Activated CD4-positive, alpha-beta memory T cell treated with anti-CD3 and anti-CD28 coated beads for 36 hours (primary cell): ENCODE measurements around the gene WDR90. TPM values are rescaled to one million over a fixed set of nuclear protein-coding genes. Genes with fewer than 3 reads are reported as not detected.

Source experiments
- CTCF ChIA-PET: fragments of 350-600 bp; sonication (Branson Sonifier 250); formaldehyde crosslinking; loops from one replicate; lab custom pipeline; 2021; ENCODE audit warnings: antibody characterized with exemption, inconsistent platforms; lab: Charles Lee
- POLR2A ChIA-PET: fragments of 350-600 bp; sonication (Branson Sonifier 250); formaldehyde crosslinking; loops from one replicate; lab custom pipeline; 2021; ENCODE audit warnings: antibody characterized with exemption; lab: Charles Lee
- DNase-seq: peaks from one replicate; pipeline ENCODE4 v3.0.0-alpha.2; 2020
- H3K27ac Mint-ChIP-seq: one replicate; pipeline ENCODE4 v1.8.0; 2021; ENCODE audit warnings: mixed read lengths
- H3K27me3 Mint-ChIP-seq: one replicate; pipeline ENCODE4 v1.8.0; 2021; ENCODE audit warnings: mixed read lengths
- H3K36me3 Mint-ChIP-seq: one replicate; pipeline ENCODE4 v1.8.0; 2021; ENCODE audit warnings: mixed read lengths
- H3K4me1 Mint-ChIP-seq: one replicate; pipeline ENCODE4 v1.8.0; 2021; ENCODE audit warnings: low read depth, mixed read lengths
- H3K4me3 Mint-ChIP-seq: one replicate; pipeline ENCODE4 v1.8.0; 2021; ENCODE audit warnings: mild to moderate bottlenecking, mixed read lengths
- H3K9me3 Mint-ChIP-seq: one replicate; pipeline ENCODE4 v1.8.0; 2021; ENCODE audit warnings: mixed read lengths
- intact Hi-C: fragments of 100-400 bp; cut with micrococcal nuclease; formaldehyde crosslinking; loops from one replicate; pipeline ENCODE4 v1.15.1; 2023
- total RNA-seq, 2 experiments: library from RNA; stranded (reverse); gene quantifications; one replicate each; pipeline ENCODE4 v1.2.3, GENCODE V29; 2021

The WDR90 gene
- total RNA-seq, 2 experiments from 2014 or later, result 52.8 to 58.2 TPM

DNA sequence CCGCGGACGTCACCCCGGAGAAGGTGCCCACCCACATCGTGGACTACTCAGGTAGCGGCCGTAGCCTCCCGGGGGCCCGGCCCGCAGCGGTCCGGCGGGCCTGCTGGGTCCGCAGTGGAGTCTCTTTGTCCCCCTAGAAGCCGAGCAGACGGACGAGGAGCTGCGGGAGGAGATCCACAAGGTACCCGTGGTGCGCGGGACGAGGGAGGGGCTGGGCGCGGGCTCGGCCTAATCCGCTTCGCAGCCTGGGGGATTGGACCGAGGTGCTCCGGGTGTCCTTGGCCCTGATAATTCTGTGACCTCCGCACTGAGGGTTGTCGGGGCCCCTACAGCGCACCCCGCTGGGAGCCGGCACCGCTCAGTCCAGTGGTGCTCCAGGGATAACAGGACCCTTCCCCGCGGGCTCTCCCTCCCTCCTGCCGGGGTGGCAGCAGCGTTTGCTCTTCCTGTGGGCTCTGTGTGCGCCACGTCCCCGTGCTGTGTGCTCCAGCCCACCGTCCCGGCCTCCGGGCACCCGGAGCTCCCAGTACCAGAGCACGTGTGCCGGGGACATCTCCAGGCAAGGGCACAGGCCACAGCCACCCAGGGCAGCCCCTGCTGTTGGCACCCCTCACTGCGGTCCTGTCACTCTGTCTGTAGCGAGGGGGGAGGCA lies 19.5 kb downstream of the WDR90 start:
- no peaks in the 10 kb centered on the region for H3K9me3 Mint-ChIP-seq
- peak overlapping the region; percentile 33 for H3K27ac Mint-ChIP-seq
- H3K4me3 Mint-ChIP-seq, result peak overlapping the region; percentile 77
- intact Hi-C loops, result no loop called here
- H3K27me3 Mint-ChIP-seq, result no peaks in the 10 kb centered on the region
- peaks cover 12% of the 10 kb centered on the region for H3K36me3 Mint-ChIP-seq
- DNase-seq, result peak; percentile 32
- ChIA-PET POLR2A (interaction anchor here (0.9 to 1.8 kb wide), 2 partner anchors 20 to 26 kb away, joined by 3 to 4 read pairs; partner anchors contain the start of gene WDR90), CTCF (interaction anchor here (0.6 to 1.9 kb wide), 8 partner anchors 11 to 76 kb away, joined by 3 to 7 read pairs (median 3); partner anchors contain the start of gene STUB1)
- peaks cover 6% of the 10 kb centered on the region for H3K4me1 Mint-ChIP-seq

GRCh38 chr16:669666-670065 lies 20.5 kb downstream of the WDR90 start:
- Mint-ChIP-seq H3K9me3 (no peaks in the 10 kb centered on the region), H3K27me3 (no peaks in the 10 kb centered on the region), H3K36me3 (peaks cover 12% of the 10 kb centered on the region), H3K4me3 (peak overlapping the region; percentile 42), H3K4me1 (peaks cover 6% of the 10 kb centered on the region), H3K27ac (no peak overlapping the region)
- no peak for DNase-seq
- POLR2A ChIA-PET, result no interaction called here
- CTCF ChIA-PET, result no interaction called here
- intact Hi-C loops, result no loop called here

GRCh38 chr16:670485-671352 lies 21.6 kb downstream of the WDR90 start:
- H3K4me1 Mint-ChIP-seq, result peaks cover 10% of the 10 kb centered on the region
- POLR2A ChIA-PET, result no interaction called here
- H3K9me3 Mint-ChIP-seq, result no peaks in the 10 kb centered on the region
- no peak for DNase-seq
- H3K4me3 Mint-ChIP-seq, result no peak overlapping the region
- no peak overlapping the region for H3K27ac Mint-ChIP-seq
- CTCF ChIA-PET, result no interaction called here
- no peaks in the 10 kb centered on the region for H3K27me3 Mint-ChIP-seq
- intact Hi-C loops, result no loop called here
- H3K36me3 Mint-ChIP-seq, result peaks cover 12% of the 10 kb centered on the region

DNA sequence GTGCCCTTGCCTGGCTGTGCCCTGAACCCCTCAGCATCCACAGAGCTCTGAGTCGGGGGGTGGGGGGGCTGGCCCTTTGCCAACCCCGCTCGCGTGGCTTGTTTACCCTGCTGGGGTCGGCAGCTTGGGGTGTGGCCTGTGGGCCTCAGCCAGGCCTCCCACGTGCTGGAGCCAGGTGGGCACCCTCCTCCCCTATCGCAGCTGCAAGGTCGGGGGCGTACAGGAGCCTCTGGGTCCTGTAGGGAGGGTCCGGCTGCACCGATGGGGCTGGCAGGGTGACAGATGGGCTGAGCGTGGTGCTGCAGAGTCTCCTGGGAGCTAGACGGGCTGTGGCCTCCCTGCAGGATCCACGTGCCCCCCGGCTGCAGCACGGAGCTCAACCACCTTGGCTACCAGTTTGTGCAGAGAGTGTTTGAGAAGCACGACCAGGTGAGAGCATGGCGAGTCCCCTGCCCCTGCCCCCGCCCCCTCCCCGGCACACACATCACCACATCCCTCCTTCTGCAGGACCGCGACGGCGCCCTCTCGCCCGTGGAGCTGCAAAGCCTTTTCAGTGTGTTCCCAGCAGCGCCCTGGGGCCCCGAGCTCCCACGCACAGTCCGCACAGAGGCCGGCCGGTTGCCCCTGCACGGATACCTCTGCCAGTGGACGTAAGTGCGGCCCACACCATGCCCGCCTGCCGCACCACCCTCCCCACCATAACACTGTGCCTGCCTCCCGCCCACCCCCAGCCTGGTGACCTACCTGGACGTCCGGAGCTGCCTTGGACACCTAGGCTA lies 22.4 kb downstream of the WDR90 start:
- ChIA-PET POLR2A (no interaction called here), CTCF (no interaction called here)
- Mint-ChIP-seq H3K9me3 (no peaks in the 10 kb centered on the region), H3K27me3 (no peaks in the 10 kb centered on the region), H3K4me1 (peaks cover 10% of the 10 kb centered on the region), H3K4me3 (no peak overlapping the region), H3K27ac (no peak overlapping the region), H3K36me3 (peaks cover 12% of the 10 kb centered on the region)
- DNase-seq, result no peak
- intact Hi-C loops, result no loop called here

GRCh38 chr16:672371-672770 lies 23.2 kb downstream of the WDR90 start:
- peaks cover 15% of the 10 kb centered on the region for H3K4me1 Mint-ChIP-seq
- no peak for DNase-seq
- no peak overlapping the region for H3K27ac Mint-ChIP-seq
- no peaks in the 10 kb centered on the region for H3K9me3 Mint-ChIP-seq
- H3K27me3 Mint-ChIP-seq, result no peaks in the 10 kb centered on the region
- no peak overlapping the region for H3K4me3 Mint-ChIP-seq
- intact Hi-C loops, result no loop called here
- H3K36me3 Mint-ChIP-seq, result peaks cover 12% of the 10 kb centered on the region
- ChIA-PET CTCF (no interaction called here), POLR2A (no interaction called here)

- no peak overlapping the region for H3K27ac Mint-ChIP-seq
- H3K4me1 Mint-ChIP-seq, result peaks cover 10% of the 10 kb centered on the region
- CTCF ChIA-PET, result no interaction called here
- H3K9me3 Mint-ChIP-seq, result no peaks in the 10 kb centered on the region
- intact Hi-C loops, result no loop called here
- peak overlapping the region; percentile 9 for H3K4me3 Mint-ChIP-seq
- H3K36me3 Mint-ChIP-seq, result peaks cover 12% of the 10 kb centered on the region
- no peak for DNase-seq
- POLR2A ChIA-PET, result no interaction called here
- H3K27me3 Mint-ChIP-seq, result no peaks in the 10 kb centered on the region
These were observed 23.7 kb downstream of the WDR90 start for GRCh38 chr16:672851-673250.

GRCh38 chr16:673399-673991 lies 24.3 kb downstream of the WDR90 start:
- Mint-ChIP-seq H3K36me3 (peaks cover 12% of the 10 kb centered on the region), H3K27ac (no peak overlapping the region)

DNA sequence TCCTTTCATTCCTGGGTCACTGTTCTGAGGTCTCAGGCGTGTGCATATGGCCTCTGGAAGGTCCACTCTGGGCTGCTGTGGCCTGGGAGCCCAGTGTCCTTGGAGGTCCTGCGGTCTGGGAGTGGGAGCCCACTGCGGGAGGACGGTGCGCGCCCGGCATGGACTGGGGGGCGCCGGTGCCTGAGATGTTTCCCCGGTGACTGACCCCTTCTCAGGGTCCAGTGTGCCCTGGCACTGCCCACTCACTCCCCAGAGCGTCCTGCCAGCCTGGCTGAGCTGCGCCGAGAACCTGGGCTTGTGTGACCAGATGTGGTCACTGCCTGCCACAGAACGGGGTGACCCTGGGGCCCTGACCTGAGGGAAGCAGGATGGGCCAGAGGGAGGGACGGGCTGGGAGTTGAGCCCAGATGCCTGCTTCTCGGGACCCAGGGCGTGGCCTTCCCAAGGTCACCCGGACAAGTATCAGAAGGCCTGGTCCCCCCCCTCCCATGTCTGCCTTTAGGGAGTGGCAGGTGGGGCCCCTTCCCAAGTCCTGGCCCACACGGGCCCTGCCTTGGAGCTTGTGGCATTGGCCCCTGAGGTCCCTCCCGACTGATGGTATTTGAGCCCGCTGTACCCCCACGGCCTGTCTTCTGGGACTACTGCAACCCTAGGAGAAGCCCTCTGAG lies 25.2 kb downstream of the WDR90 start:
- Mint-ChIP-seq H3K4me1 (peaks cover 11% of the 10 kb centered on the region), H3K9me3 (no peaks in the 10 kb centered on the region), H3K36me3 (peaks cover 12% of the 10 kb centered on the region), H3K27ac (no peak overlapping the region), H3K4me3 (no peak overlapping the region), H3K27me3 (no peaks in the 10 kb centered on the region)
- ChIA-PET CTCF (no interaction called here), POLR2A (interaction anchor here (0.6 kb wide), 1 partner anchor 41 kb away, joined by 3 read pairs; the partner anchor contains the start of gene METRN)
- intact Hi-C loops, result no loop called here
- DNase-seq, result no peak

More at GRCh38 chr16:673399-673991, 24.3 kb downstream of the WDR90 start:
- peaks cover 10% of the 10 kb centered on the region for H3K4me1 Mint-ChIP-seq
- no peak for DNase-seq
- H3K9me3 Mint-ChIP-seq, result no peaks in the 10 kb centered on the region
- no peaks in the 10 kb centered on the region for H3K27me3 Mint-ChIP-seq
- intact Hi-C loops, result no loop called here
- POLR2A ChIA-PET, result no interaction called here
- CTCF ChIA-PET, result no interaction called here
- H3K4me3 Mint-ChIP-seq, result no peak overlapping the region

GRCh38 chr16:674968-675883 lies 26.1 kb downstream of the WDR90 start, which contains the start of gene RHBDL1:
Gene RHBDL1 (plus strand): TSS chr16:675671. CDS start chr16:675791, 120 bp downstream.
- Mint-ChIP-seq H3K27ac (no peak within 1 kb of the TSS), H3K4me3 (peak within 1 kb of the TSS; percentile 26), H3K4me1 (peaks cover 13% of the 10 kb centered on the region), H3K9me3 (no peaks in the 10 kb centered on the region), H3K27me3 (no peaks in the 10 kb centered on the region), H3K36me3 (peaks cover 7% of the 10 kb centered on the region)
- CTCF ChIA-PET, result interaction anchor here (1.1 kb wide), 1 partner anchor 11 kb away, joined by 3 read pairs; no protein-coding TSS in a partner anchor
- intact Hi-C loops, result no loop called here
- POLR2A ChIA-PET, result interaction anchor here (1.1 to 1.3 kb wide), 3 partner anchors 9 to 87 kb away, joined by 3 read pairs; partner anchors contain the start of gene JMJD8
- no peak for DNase-seq

DNA sequence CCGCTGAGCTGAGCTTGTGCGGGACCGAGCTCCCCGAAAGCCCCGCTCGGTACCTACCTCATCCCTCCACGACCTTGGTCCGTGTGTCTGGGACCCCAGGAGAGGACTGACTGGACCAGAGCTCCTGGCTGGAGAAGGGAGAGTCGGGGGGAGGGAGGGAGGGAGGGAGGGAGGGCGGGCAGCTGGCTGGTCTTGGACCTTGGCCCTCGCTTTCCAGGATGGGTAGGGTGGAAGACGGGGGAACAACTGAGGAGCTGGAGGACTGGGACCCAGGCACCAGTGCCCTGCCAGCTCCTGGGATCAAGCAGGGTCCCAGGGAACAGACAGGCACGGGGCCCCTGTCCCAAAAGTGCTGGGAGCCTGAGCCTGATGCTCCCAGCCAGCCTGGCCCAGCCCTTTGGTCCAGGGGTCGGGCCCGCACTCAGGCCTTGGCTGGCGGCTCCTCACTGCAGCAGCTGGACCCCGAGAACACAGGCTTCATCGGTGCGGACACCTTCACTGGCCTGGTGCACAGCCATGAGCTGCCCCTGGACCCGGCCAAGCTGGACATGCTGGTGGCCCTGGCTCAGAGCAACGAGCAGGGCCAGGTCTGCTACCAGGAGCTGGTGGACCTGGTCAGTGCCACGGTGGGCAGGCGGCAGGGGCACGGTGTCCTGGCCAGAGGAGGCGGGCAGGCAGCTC lies 26.9 kb downstream of the WDR90 start:
- no peak for DNase-seq
- no peaks in the 10 kb centered on the region for H3K27me3 Mint-ChIP-seq
- ChIA-PET CTCF (interaction anchor here (1.1 kb wide), 1 partner anchor 10 kb away, joined by 3 read pairs; no protein-coding TSS in a partner anchor), POLR2A (interaction anchor here (1.1 to 1.3 kb wide), 3 partner anchors 8 to 88 kb away, joined by 3 read pairs; partner anchors contain the start of gene JMJD8)
- H3K36me3 Mint-ChIP-seq, result peaks cover 7% of the 10 kb centered on the region
- H3K4me1 Mint-ChIP-seq, result peaks cover 15% of the 10 kb centered on the region
- intact Hi-C loops, result no loop called here
- no peak overlapping the region for H3K27ac Mint-ChIP-seq
- H3K9me3 Mint-ChIP-seq, result no peaks in the 10 kb centered on the region
- H3K4me3 Mint-ChIP-seq, result no peak overlapping the region
